Calu3 (cell line): ENCODE data around the gene TMEM168. TPM values are rescaled to one million over a fixed set of nuclear protein-coding genes. Genes with fewer than 3 reads are reported as not detected.

Source experiments
- BruUV-seq: library from RNA; stranded (reverse); fragments of 400-500 nt; replicated peaks from 2 replicates; lab custom pipeline; 2021; lab: Mats Ljungman, UMichigan
- CTCF ChIA-PET: fragments of 300-600 bp; sonication (Branson Sonifier 250); formaldehyde crosslinking; loops from one replicate; lab custom pipeline; 2022; ENCODE audit warnings: antibody characterized with exemption; lab: Charles Lee
- DNase-seq: peaks from one replicate; pipeline ENCODE4 v3.0.0; 2022
- H3K27ac Mint-ChIP-seq: one replicate; pipeline ENCODE4 v1.8.0; 2022; ENCODE audit warnings: mixed read lengths; ENCODE audit not compliant: unreplicated experiment
- H3K27me3 Mint-ChIP-seq: one replicate; pipeline ENCODE4 v1.8.0; 2022; ENCODE audit warnings: mixed read lengths; ENCODE audit not compliant: unreplicated experiment
- H3K36me3 Mint-ChIP-seq: one replicate; pipeline ENCODE4 v1.8.0; 2022; ENCODE audit warnings: mild to moderate bottlenecking, moderate library complexity, mixed read lengths; ENCODE audit not compliant: insufficient read depth, unreplicated experiment
- H3K4me1 Mint-ChIP-seq: one replicate; pipeline ENCODE4 v1.8.0; 2022; ENCODE audit warnings: mild to moderate bottlenecking, low read depth, mixed read lengths; ENCODE audit not compliant: unreplicated experiment
- H3K4me3 Mint-ChIP-seq: one replicate; pipeline ENCODE4 v1.8.0; 2022; ENCODE audit warnings: mild to moderate bottlenecking, low read depth, moderate library complexity, mixed read lengths; ENCODE audit not compliant: unreplicated experiment
- H3K9me3 Mint-ChIP-seq: one replicate; pipeline ENCODE4 v1.8.0; 2022; ENCODE audit warnings: low read depth, mixed read lengths; ENCODE audit not compliant: unreplicated experiment
- intact Hi-C: fragments of 100-400 bp; cut with micrococcal nuclease; formaldehyde crosslinking; loops from one replicate; pipeline ENCODE4 v1.10.0; 2022; ENCODE audit not compliant: unreplicated experiment
- total RNA-seq: library from RNA; stranded (reverse); gene quantifications from 2 replicates; pipeline ENCODE4 v1.2.3, GENCODE V29; 2022
- TF ChIP-seq, protein P1 (sequence below): fragments of 200-600 bp; IDR thresholded peaks from one replicate; pipeline ENCODE4 v1.8.0; 2022; ENCODE audit warnings: antibody characterized with exemption; ENCODE audit not compliant: unreplicated experiment

TMEM168 gene
- total RNA-seq, 1 experiment from 2014 or later = 20.6 TPM

DNA sequence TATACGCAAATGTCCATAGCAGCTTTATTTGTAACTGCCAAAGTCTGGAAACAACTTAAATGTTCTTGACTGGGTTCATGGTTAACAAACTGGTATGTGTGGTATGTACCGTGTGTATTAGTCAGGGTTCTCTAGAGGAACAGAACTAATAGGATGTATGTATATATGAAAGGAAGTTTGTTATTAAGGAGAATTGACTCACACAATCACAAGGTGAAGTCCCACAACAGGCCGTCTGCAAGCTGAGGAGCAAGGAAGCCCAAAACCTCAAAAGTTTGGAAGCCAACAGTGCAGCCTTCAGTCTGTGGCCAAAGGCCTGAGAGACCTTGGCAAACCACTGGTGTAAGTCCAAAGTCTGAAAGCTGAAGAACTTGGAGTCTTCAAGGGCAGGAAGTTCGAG lies 66.8 kb downstream of the TMEM168 start:
- TF ChIP-seq, protein P1, sequence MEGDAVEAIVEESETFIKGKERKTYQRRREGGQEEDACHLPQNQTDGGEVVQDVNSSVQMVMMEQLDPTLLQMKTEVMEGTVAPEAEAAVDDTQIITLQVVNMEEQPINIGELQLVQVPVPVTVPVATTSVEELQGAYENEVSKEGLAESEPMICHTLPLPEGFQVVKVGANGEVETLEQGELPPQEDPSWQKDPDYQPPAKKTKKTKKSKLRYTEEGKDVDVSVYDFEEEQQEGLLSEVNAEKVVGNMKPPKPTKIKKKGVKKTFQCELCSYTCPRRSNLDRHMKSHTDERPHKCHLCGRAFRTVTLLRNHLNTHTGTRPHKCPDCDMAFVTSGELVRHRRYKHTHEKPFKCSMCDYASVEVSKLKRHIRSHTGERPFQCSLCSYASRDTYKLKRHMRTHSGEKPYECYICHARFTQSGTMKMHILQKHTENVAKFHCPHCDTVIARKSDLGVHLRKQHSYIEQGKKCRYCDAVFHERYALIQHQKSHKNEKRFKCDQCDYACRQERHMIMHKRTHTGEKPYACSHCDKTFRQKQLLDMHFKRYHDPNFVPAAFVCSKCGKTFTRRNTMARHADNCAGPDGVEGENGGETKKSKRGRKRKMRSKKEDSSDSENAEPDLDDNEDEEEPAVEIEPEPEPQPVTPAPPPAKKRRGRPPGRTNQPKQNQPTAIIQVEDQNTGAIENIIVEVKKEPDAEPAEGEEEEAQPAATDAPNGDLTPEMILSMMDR = no peak
- Mint-ChIP-seq H3K27me3 (no peaks in the 10 kb centered on the region), H3K9me3 (peaks cover 2% of the 10 kb centered on the region), H3K27ac (no peak overlapping the region), H3K4me1 (no peaks in the 10 kb centered on the region), H3K36me3 (no peaks in the 10 kb centered on the region), H3K4me3 (no peak overlapping the region)
- CTCF ChIA-PET = no interaction called here
- intact Hi-C loops = no loop called here
- no peak for DNase-seq
- BruUV-seq = no TSS peak

GRCh38 chr7:112721366-112721765 lies 68.8 kb downstream of the TMEM168 start:
- TF ChIP-seq, protein P1 = no peak
- Mint-ChIP-seq H3K9me3 (peaks cover 2% of the 10 kb centered on the region), H3K4me3 (no peak overlapping the region), H3K4me1 (no peaks in the 10 kb centered on the region), H3K36me3 (no peaks in the 10 kb centered on the region), H3K27ac (no peak overlapping the region), H3K27me3 (no peaks in the 10 kb centered on the region)
- BruUV-seq = no TSS peak
- intact Hi-C loops = no loop called here
- no peak for DNase-seq
- CTCF ChIA-PET = no interaction called here

- TF ChIP-seq, protein P1 = no peak
- intact Hi-C loops = no loop called here
- no TSS peak for BruUV-seq
- Mint-ChIP-seq H3K9me3 (peaks cover 3% of the 10 kb centered on the region), H3K36me3 (no peaks in the 10 kb centered on the region), H3K4me1 (no peaks in the 10 kb centered on the region), H3K27me3 (no peaks in the 10 kb centered on the region), H3K4me3 (no peak overlapping the region), H3K27ac (no peak overlapping the region)
- no peak for DNase-seq
- CTCF ChIA-PET = no interaction called here
Observed at GRCh38 chr7:112715525-112715924, 74.7 kb downstream of the TMEM168 start.

DNA sequence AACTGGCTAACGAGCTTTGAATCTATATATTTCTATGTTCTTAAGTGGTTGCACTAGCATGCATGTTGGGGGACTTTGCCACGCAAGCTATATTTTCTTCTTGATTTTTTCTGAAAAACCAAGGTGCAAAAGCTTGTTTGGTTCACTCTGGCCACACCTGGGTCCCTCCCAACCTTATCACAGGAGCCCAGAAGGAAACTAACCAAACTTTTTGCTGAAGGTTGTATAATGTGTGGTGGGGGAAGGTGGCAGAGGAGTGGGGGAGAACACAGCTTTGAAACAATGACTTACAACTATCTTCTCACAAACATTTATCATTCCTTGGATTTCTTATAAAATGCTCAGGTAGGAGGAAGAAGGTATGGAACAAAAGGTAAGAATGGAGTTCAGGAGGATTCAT lies 75.3 kb downstream of the TMEM168 start:
- H3K9me3 Mint-ChIP-seq = peaks cover 3% of the 10 kb centered on the region
- no peak overlapping the region for H3K27ac Mint-ChIP-seq
- H3K36me3 Mint-ChIP-seq = no peaks in the 10 kb centered on the region
- intact Hi-C loops = no loop called here
- no peaks in the 10 kb centered on the region for H3K4me1 Mint-ChIP-seq
- no TSS peak for BruUV-seq
- TF ChIP-seq, protein P1 = no peak
- no peak overlapping the region for H3K4me3 Mint-ChIP-seq
- no peak for DNase-seq
- CTCF ChIA-PET = no interaction called here
- no peaks in the 10 kb centered on the region for H3K27me3 Mint-ChIP-seq
